ENCODE results near the gene RNLS.

The RNLS gene

DNA sequence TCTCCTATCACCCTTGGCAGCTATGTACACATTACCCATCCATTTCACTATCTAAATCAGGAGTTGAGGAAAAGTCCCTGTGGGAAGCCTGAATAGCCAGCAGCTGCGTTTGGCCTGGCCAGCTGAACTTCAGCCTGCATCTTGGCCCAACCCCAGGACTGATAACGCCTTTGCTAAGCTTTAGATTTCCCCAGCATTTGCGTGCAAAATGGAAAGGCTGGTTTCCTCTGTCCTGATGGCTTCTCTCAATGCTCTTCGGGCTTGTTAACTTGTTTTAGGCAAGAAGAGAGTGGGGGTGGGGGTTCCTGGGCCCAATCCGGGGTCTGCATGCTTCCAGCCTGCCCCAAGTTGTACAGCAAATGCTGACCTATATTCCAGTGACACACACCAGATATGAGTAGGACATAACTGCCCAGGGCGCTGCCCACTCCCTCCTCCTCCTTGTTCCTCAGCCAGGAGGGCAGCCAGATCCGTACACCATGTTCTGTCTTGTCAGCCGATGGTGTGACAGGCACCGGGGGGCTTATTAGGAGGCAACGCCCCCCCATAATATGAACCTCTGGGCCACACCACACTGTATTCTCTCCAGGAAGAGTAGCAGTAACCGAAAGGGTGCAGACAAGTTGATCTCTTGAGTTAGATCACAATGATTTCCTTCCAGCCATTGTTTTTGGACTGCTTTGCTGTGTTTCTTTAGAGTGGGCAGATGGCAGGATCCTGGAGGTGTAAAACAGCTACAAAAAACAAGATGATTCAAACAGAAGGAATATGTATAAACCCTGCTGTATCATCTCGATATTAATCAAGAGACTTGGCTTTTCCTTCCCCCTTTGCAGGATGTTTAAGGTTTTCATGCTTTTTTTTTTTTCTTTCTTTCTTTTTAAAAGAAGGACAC lies 339.0 kb downstream of the RNLS start:
- Histone ChIP-seq H3K9me3 (ENCODE audit: low read length) (no peaks in the 10 kb centered on the region), H2AFZ (ENCODE audit: low read length) (no peak overlapping the region), H4K20me1 (ENCODE audit: insufficient read depth, low read length) (no peaks in the 10 kb centered on the region), H3K27ac (ENCODE audit: low read depth, low read length, poor library complexity, severe bottlenecking) (no peak overlapping the region), H3K79me2 (ENCODE audit: insufficient read depth, low read length) (no peaks in the 10 kb centered on the region), H3K36me3 (ENCODE audit: insufficient read depth, low read length) (peaks cover 32% of the 10 kb centered on the region), H3K4me3 (ENCODE audit: low read depth, low read length, poor library complexity, severe bottlenecking) (no peak overlapping the region), H3K9ac (ENCODE audit: low read length) (no peak overlapping the region), H3K4me1 (ENCODE audit: insufficient read depth, low read length, severe bottlenecking) (no peaks in the 10 kb centered on the region), H3K4me2 (ENCODE audit: low read length) (no peak overlapping the region), H3F3A (ENCODE audit: insufficient read depth, low read length) (no peaks in the 10 kb centered on the region), H3K27me3 (ENCODE audit: insufficient read depth, low read length) (no peaks in the 10 kb centered on the region), H3K9me2 (ENCODE audit: low read depth, low read length) (no peaks in the 10 kb centered on the region)
- no peak for TF ChIP-seq EZH2 (IDR thresholded peaks at IDR 0.05; ENCODE audit: borderline replicate concordance, low read length)
- TF ChIP-seq, protein P1, sequence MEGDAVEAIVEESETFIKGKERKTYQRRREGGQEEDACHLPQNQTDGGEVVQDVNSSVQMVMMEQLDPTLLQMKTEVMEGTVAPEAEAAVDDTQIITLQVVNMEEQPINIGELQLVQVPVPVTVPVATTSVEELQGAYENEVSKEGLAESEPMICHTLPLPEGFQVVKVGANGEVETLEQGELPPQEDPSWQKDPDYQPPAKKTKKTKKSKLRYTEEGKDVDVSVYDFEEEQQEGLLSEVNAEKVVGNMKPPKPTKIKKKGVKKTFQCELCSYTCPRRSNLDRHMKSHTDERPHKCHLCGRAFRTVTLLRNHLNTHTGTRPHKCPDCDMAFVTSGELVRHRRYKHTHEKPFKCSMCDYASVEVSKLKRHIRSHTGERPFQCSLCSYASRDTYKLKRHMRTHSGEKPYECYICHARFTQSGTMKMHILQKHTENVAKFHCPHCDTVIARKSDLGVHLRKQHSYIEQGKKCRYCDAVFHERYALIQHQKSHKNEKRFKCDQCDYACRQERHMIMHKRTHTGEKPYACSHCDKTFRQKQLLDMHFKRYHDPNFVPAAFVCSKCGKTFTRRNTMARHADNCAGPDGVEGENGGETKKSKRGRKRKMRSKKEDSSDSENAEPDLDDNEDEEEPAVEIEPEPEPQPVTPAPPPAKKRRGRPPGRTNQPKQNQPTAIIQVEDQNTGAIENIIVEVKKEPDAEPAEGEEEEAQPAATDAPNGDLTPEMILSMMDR (IDR thresholded peaks at IDR 0.05; ENCODE audit: low read length): no peak

DNA sequence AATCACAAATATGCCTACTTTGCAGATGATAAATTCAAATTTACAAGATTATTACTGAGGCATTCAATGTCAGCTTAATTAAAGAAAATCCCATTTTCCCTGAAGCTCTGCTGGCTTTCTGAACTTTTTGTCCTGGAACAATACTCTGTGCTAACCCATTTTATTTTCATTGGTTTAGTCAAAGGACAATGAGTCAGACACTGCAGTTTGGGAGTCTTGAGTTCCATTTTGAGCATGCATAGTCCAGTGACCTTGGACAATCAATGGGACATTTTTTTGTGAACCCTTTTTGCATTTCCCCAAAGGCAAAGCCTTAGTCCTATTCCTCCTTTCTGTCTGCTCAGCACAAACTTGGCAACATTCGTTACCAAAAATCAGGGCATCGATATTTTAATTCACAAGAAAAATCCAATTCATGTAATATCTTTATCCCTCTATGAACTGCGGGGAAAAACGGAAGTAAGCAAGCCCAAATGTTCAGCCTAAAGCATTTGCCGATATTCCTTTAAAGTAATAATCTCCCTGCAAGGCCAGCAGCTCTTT lies 339.8 kb downstream of the RNLS start:
- TF ChIP-seq, protein P1 (IDR thresholded peaks at IDR 0.05; ENCODE audit: low read length): no peak
- no peak for TF ChIP-seq EZH2 (IDR thresholded peaks at IDR 0.05; ENCODE audit: borderline replicate concordance, low read length)
- Histone ChIP-seq H3K4me1 (ENCODE audit: insufficient read depth, low read length, severe bottlenecking) (no peaks in the 10 kb centered on the region), H4K20me1 (ENCODE audit: insufficient read depth, low read length) (no peaks in the 10 kb centered on the region), H3K27ac (ENCODE audit: low read depth, low read length, poor library complexity, severe bottlenecking) (no peak overlapping the region), H3K9ac (ENCODE audit: low read length) (no peak overlapping the region), H3K4me3 (ENCODE audit: low read depth, low read length, poor library complexity, severe bottlenecking) (no peak overlapping the region), H3K36me3 (ENCODE audit: insufficient read depth, low read length) (peaks cover 36% of the 10 kb centered on the region), H3K27me3 (ENCODE audit: insufficient read depth, low read length) (no peaks in the 10 kb centered on the region), H3K4me2 (ENCODE audit: low read length) (no peak overlapping the region), H3F3A (ENCODE audit: insufficient read depth, low read length) (no peaks in the 10 kb centered on the region), H3K9me2 (ENCODE audit: low read depth, low read length) (no peaks in the 10 kb centered on the region), H2AFZ (ENCODE audit: low read length) (no peak overlapping the region), H3K79me2 (ENCODE audit: insufficient read depth, low read length) (no peaks in the 10 kb centered on the region), H3K9me3 (ENCODE audit: low read length) (no peaks in the 10 kb centered on the region)

DNA sequence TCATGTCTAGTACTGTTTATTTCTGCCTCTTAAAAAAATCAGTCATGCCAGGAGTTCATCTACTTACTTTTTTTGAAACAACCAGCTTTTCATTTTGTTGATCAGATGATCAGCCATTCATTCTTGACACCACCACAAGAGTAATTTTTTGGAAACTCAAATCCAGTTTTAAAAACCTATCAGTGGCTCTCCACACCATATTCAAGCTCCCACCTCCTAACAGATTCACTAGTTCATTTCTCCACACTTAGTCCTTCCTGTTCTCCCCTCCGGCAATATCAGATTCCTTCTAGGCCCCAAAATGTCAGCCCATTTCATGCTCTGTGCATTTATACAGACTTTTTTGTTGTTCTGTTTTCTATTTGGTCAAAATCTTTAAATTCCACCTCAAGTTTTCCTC lies 341.6 kb downstream of the RNLS start:
- Histone ChIP-seq H3K27ac (ENCODE audit: low read depth, low read length, poor library complexity, severe bottlenecking) (no peak overlapping the region), H3K4me1 (ENCODE audit: insufficient read depth, low read length, severe bottlenecking) (no peaks in the 10 kb centered on the region), H4K20me1 (ENCODE audit: insufficient read depth, low read length) (no peaks in the 10 kb centered on the region), H3K9me2 (ENCODE audit: low read depth, low read length) (no peaks in the 10 kb centered on the region), H3K36me3 (ENCODE audit: insufficient read depth, low read length) (peaks cover 32% of the 10 kb centered on the region), H3K4me3 (ENCODE audit: low read depth, low read length, poor library complexity, severe bottlenecking) (no peak overlapping the region), H3K79me2 (ENCODE audit: insufficient read depth, low read length) (no peaks in the 10 kb centered on the region), H2AFZ (ENCODE audit: low read length) (no peak overlapping the region), H3K27me3 (ENCODE audit: insufficient read depth, low read length) (no peaks in the 10 kb centered on the region), H3K9ac (ENCODE audit: low read length) (no peak overlapping the region), H3F3A (ENCODE audit: insufficient read depth, low read length) (no peaks in the 10 kb centered on the region), H3K9me3 (ENCODE audit: low read length) (no peaks in the 10 kb centered on the region), H3K4me2 (ENCODE audit: low read length) (no peak overlapping the region)
- TF ChIP-seq, protein P1 (IDR thresholded peaks at IDR 0.05; ENCODE audit: low read length): no peak
- no peak for TF ChIP-seq EZH2 (IDR thresholded peaks at IDR 0.05; ENCODE audit: borderline replicate concordance, low read length)

Data from OCI-LY1 (cell line).